Mesothelial cell of epicardium (in vitro differentiated cells): ENCODE data around the gene PDZD4. TPM values are rescaled to one million over a fixed set of nuclear protein-coding genes. Genes with fewer than 3 reads are reported as not detected.

ENCODE experiments used
- DNase-seq, 2 experiments: peaks; one replicate each; pipeline ENCODE4 v3.0.0; 2021; ENCODE audit warnings: low spot score in 2 of 2; ENCODE audit not compliant: unreplicated experiment in 2 of 2
- H3K27ac Mint-ChIP-seq: 2 replicates; pipeline ENCODE4 v1.8.0; 2021; ENCODE audit warnings: mixed read lengths
- H3K27me3 Mint-ChIP-seq: 2 replicates; pipeline ENCODE4 v1.8.0; 2021; ENCODE audit warnings: low read depth, mixed read lengths
- H3K36me3 Mint-ChIP-seq: 2 replicates; pipeline ENCODE4 v1.8.0; 2021; ENCODE audit warnings: mixed read lengths
- H3K4me1 Mint-ChIP-seq: 2 replicates; pipeline ENCODE4 v1.8.0; 2021; ENCODE audit warnings: mixed read lengths
- H3K4me3 Mint-ChIP-seq: 2 replicates; pipeline ENCODE4 v1.8.0; 2021; ENCODE audit warnings: mild to moderate bottlenecking, moderate library complexity, mixed read lengths
- H3K9me3 Mint-ChIP-seq: 2 replicates; pipeline ENCODE4 v1.8.0; 2021; ENCODE audit warnings: mixed read lengths
- total RNA-seq: library from RNA; stranded (reverse); gene quantifications from 3 replicates; pipeline ENCODE4 v1.2.1, GENCODE V29; 2021
- TF ChIP-seq, protein P1 (sequence below): fragments of 200-600 bp; sonication (generic); IDR thresholded peaks from one replicate; pipeline ENCODE4 v1.5.0; 2021; ENCODE audit warnings: antibody characterized with exemption; ENCODE audit not compliant: unreplicated experiment

The PDZD4 gene
- total RNA-seq: 6.8 to 8.8 TPM (median 7.6 TPM) in 3 replicates

GRCh38 chrX:153829799-153830639 is at the start of gene PDZD4:
TSS of gene PDZD4 (minus strand) at chrX:153830544. CDS start at chrX:153830298, 246 bp downstream.
- Mint-ChIP-seq H3K4me1 (no peaks in the 10 kb centered on the region), H3K27ac (no peak within 1 kb of the TSS), H3K4me3 (peak within 1 kb of the TSS; percentile 47), H3K36me3 (no peaks in the 10 kb centered on the region), H3K27me3 (peaks cover 73% of the 10 kb centered on the region), H3K9me3 (peaks cover 16% of the 10 kb centered on the region)
- no peak for DNase-seq
- TF ChIP-seq, protein P1, sequence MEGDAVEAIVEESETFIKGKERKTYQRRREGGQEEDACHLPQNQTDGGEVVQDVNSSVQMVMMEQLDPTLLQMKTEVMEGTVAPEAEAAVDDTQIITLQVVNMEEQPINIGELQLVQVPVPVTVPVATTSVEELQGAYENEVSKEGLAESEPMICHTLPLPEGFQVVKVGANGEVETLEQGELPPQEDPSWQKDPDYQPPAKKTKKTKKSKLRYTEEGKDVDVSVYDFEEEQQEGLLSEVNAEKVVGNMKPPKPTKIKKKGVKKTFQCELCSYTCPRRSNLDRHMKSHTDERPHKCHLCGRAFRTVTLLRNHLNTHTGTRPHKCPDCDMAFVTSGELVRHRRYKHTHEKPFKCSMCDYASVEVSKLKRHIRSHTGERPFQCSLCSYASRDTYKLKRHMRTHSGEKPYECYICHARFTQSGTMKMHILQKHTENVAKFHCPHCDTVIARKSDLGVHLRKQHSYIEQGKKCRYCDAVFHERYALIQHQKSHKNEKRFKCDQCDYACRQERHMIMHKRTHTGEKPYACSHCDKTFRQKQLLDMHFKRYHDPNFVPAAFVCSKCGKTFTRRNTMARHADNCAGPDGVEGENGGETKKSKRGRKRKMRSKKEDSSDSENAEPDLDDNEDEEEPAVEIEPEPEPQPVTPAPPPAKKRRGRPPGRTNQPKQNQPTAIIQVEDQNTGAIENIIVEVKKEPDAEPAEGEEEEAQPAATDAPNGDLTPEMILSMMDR: no peak

DNA sequence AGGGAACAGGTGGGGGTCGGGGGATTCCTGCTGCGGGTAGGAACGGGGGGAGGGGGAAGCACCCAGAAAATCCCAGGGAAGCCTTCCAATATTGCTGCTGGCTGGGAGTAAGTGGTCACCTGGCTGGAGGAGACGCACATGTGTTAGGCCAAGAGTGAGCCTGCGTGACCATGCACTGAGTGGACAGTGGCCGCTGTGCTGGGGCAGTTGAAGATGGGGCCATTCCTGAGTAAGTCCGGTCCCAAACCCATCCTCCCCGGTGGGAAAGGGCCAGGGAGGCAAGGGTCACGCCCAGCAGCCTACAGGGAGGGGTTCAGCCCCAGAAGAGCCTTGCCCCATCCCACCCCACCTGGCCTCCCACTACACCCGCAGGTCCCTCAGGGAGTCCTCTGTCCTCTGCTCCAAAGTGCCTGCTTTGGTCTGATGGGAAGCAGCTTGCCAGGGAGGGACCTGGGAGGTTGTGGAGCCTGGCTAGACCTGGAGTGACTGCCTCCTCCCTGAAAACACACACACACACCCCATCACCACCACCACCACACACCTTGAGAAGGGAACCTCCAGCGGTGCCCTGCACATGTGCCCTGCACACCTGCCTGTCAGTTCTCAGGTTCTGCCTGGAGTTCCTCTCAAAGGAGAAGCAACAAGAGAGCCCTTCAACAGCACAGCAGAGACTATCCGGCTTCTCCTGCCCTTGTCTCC is 49.5 kb upstream of the PDZD4 start:
- Mint-ChIP-seq H3K4me1 (peaks cover 8% of the 10 kb centered on the region), H3K27me3 (peaks cover 39% of the 10 kb centered on the region), H3K9me3 (peaks cover 10% of the 10 kb centered on the region), H3K27ac (no peak overlapping the region), H3K4me3 (no peak overlapping the region), H3K36me3 (no peaks in the 10 kb centered on the region)
- DNase-seq: no peak
- TF ChIP-seq, protein P1: no peak

GRCh38 chrX:153878969-153879653 is 48.8 kb upstream of the PDZD4 start:
- peak overlapping the region; percentile 51 for H3K4me3 Mint-ChIP-seq
- TF ChIP-seq, protein P1: no peak
- no peak overlapping the region for H3K27ac Mint-ChIP-seq
- peaks cover 8% of the 10 kb centered on the region for H3K4me1 Mint-ChIP-seq
- peaks cover 33% of the 10 kb centered on the region for H3K27me3 Mint-ChIP-seq
- H3K36me3 Mint-ChIP-seq: peaks cover 2% of the 10 kb centered on the region
- H3K9me3 Mint-ChIP-seq: peaks cover 10% of the 10 kb centered on the region
- no peak for DNase-seq

DNA sequence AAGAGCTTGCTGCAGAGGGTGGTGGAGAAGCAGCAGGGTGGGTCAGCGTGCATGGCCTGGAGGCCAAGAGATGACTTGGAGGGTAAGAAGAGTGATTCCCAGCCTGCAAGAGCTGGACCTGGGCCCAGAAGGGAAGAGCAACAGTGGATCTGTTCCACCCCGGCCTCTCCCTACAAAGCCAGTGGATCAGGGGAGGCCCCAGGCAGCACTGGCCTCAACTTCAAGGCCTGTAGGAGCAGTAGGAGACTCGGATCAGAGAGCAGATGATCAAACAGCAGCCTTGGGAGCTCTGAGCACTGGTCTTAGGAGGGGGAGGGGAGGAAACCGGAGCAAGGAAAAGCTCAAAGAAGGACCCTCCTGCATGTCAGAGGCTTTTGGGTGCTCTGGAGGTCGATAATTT is 48.0 kb upstream of the PDZD4 start:
- DNase-seq: no peak
- no peak overlapping the region for H3K4me3 Mint-ChIP-seq
- H3K9me3 Mint-ChIP-seq: peaks cover 10% of the 10 kb centered on the region
- no peak overlapping the region for H3K27ac Mint-ChIP-seq
- TF ChIP-seq, protein P1: no peak
- H3K36me3 Mint-ChIP-seq: peaks cover 2% of the 10 kb centered on the region
- H3K27me3 Mint-ChIP-seq: peaks cover 27% of the 10 kb centered on the region
- H3K4me1 Mint-ChIP-seq: peaks cover 8% of the 10 kb centered on the region

- H3K4me1 Mint-ChIP-seq: peaks cover 8% of the 10 kb centered on the region
- peaks cover 2% of the 10 kb centered on the region for H3K36me3 Mint-ChIP-seq
These were observed 47.4 kb upstream of the PDZD4 start for GRCh38 chrX:153877571-153878261.

More at GRCh38 chrX:153877571-153878261, 47.4 kb upstream of the PDZD4 start:
- TF ChIP-seq, protein P1: no peak
- H3K27me3 Mint-ChIP-seq: peaks cover 24% of the 10 kb centered on the region
- H3K9me3 Mint-ChIP-seq: peaks cover 10% of the 10 kb centered on the region
- no peak overlapping the region for H3K27ac Mint-ChIP-seq
- no peak overlapping the region for H3K4me3 Mint-ChIP-seq
- DNase-seq: no peak
